NCI-H2227 (cell line): ENCODE results near the gene MMD2.

Experiments
- DNase-seq: peaks from one replicate; lab custom pipeline; 2025; ENCODE audit not compliant: unreplicated experiment; lab: John Stamatoyannopoulos, UW

Gene MMD2

DNA sequence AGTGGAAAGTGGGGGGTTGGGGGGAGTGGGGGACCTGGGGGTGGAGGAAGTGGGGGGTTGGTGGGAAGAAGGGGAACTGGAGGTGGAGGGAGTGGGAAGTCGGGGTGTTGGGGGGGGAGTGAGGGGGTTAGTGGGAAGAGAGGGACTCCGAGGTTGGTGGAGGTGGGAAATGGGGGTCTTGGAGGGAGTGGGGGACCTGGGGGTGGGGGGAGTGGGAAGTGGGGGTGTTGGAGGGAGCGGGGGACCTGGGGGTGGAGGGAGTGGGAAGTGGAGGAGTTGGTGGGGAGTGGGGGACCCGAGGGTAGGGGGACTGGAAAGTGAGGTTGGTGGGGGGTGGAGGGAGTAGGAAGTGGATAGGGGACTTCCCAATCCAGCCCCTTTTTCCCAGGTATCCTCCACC lies 906 bp upstream of the MMD2 start:
- no peak for DNase-seq

DNA sequence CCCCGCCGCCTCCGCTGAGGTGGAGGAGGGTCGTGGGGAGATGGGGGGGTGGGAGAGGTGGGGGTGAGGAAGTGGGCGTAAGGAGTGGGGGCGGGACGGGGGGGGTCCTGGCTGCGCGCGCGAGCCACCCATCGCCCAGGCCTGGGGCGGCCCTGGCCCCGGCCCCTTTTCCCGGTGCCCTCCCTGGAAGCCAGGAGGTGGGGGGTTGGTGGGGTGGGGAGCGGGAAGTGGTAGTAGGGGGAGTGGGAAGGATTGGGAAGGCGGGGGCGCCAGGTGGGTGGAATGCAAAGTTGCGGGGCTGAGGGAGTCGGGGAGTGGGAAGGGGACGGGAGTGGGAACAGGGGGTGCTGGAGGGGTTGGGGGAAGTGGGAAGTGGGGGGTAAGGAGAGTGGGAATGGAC lies 319 bp upstream of the MMD2 start:
- no peak for DNase-seq

DNA sequence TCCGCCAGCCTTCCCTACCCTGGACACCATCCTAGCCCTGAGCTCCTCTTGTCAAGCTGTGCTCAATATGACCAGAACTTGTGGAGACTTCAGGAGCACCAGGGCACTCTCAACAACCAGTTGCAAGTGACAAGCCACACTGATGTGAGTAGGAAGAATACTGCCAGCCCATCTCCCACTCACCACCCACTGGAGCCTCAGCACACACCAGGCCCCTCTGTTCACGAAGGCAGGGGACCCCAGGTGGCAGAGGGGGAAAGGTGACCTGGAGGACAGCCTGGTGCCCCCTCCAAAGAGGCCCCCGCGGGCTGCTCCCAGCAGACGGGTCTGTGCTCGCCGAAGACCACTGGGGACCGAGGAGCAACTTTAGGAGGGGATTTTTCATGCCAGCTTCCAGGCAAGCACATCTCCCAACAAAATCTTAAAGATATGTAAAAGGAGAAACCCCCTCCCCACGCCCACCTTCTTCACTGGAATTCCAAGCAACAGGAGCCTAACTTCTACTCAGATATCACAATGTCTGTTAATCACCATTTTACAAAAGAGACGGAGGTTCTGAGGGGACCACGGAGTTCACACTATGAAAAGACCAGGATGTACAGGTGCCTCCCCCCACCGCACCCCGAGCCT lies 1.0 kb downstream of the MMD2 start:
- no peak for DNase-seq

DNA sequence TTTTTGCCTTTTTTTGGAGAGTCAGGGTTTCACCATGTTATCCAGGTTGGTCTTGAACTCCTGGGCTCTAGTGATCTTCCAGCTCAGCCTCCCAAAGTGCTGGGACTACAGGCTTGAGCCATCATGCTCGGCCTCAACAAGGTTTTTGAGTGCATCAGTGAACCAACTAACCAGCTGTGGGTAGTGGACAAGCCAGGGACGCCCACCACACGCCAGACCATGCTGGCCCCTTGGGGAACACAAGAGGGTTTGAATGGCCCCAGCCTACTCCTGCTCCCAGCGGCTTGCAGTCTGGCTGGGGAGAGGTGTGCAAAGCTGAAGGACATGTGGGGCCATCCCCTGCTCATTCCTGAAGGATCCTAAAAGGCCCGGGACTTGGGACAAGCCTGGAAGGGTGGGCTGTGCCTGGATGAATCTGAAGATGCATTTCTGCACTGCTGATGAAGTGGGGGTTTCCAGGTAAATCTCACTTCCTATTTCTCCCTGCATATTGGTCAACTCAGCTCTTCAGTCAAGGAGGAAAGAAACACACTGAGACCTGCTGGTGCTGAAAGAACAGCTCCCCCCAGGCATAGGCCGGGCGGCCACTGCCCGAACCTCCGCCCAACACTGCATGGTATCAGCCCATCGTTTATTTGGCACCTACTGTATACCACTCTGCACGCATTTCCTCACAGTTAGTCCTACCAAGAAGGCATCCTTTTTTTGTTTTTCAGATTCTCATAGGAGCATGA lies 6.9 kb downstream of the MMD2 start:
- no peak for DNase-seq

DNA sequence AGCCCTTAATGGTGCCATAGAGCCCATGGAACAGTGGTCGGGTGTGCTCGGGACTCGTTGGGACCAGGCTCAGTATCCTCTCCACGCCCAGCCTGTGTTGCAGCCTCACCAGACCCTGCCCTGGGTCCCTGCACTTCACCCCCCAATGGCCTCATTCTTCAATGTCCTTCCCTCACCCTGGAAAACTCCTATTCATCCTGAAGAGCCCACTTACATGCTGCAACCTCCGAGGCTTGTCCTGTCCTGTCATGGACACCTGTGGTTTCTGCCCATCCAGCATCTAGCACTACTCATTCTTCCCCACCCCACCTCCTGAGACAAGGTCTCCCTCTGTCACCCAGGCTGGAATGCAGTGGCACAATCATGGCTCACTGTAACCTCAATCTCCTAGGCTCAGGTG lies 7.7 kb downstream of the MMD2 start:
- no peak for DNase-seq

DNA sequence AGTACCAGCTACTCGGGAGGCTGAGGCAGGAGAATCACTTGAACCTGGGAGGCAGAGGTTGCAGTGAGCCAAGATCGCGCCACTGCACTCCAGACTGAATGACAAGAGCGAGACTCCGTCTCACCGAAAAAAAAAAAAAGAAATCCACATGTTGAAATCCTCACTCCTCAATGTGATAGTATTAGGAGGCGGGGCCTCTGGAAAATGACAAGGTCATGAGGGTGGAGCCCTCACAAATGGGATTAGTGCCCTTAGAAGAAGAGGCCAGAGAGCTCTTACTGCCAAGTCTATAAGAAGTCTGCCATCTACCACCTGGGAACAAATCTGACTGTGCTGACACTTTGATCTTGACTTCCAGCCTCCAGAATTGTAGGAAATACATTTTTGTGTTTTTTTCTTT lies 10.6 kb downstream of the MMD2 start:
- no peak for DNase-seq

DNA sequence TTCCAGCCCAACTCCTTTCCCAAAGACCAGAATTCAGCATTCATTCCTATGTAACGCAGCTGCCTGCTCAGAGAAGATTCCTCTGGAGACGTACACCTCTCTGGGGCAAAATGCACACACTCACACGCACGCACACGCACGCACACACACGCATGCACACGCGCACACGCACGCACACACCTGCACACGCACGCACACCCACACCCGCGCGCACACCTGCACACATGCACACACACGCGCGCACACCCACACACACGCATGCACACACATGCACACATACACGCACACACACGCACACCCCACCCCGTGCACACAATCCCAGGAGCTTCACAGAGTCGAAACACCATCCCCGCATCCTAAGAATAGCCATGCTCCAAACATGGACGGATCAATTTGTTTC lies 13.0 kb downstream of the MMD2 start:
- no peak for DNase-seq

DNA sequence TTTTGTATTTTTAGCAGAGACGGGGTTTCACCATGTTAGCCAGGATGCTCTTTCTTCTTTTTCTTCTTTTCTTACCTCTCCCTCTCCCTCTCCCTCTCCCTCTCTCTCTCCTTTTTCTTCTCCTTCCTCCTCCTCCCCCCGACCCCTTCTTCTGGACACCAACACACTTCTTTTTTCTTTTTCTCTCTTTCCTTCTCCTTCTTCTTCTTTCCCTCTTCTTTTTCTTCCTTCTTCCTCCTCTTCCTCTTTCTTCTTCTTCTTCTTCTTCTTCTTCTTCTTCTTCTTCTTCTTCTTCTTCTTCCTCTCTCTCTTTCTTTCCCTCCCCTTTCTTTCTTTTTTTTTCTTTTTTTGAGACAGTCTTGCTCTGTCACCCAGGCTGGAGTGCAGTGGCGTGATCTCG lies 14.0 kb downstream of the MMD2 start:
- DNase-seq = no peak

DNA sequence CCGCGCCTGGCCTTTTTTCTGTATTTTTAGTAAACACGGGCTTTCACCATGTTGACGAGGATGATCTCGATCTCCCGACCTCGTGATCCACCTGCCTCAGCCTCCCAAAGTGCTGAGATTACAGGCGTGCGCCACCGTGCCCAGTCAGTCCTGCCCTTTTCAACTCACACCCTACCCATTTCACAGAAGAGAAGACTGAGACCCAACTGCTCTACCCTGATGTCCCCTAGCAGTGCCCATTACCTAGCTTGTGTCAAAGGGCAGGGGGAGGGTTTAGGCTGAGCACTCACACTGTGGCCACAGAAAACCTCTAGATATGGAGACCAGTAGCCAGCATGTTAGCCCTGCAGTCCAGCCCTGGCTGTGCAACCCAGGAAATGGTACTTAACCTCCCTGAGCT lies 15.7 kb downstream of the MMD2 start:
- DNase-seq = no peak

DNA sequence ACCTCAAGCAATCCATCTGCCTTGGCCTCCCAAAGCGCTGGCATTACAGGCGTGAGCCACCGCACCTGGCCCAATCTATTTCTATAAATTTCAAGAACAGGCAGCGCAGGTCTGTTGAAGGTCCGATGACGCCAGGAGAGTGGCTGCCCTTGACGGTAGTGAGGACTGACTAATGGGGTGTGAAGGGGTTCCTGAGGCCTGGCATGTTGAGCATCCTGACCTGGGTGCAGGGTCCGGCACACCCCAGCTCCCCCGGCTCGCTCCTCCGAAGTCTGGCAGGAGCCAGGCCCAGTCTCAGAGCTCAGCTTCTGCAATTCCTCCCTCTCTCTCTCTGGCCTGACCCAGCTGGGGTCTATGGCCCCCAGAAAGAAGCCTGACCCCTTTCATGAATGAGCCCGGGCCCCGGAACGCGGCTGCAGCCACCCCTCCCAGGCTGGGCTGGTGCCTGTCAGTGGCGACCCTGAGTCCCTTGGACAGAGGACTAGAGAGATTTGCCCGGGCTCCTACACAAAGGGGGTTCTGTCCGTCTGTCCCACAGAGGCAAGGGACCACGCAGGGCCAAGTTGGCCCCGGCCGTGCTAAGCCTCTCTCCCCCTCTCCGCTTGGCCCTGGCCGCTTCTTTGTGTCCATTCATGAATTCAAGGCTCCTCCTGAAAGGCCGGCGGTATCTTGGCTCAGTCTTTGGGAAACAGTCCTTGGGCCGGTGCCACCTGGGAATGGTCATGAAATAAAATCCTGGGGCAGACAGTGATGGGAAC lies 18.8 kb downstream of the MMD2 start:
- DNase-seq = no peak

DNA sequence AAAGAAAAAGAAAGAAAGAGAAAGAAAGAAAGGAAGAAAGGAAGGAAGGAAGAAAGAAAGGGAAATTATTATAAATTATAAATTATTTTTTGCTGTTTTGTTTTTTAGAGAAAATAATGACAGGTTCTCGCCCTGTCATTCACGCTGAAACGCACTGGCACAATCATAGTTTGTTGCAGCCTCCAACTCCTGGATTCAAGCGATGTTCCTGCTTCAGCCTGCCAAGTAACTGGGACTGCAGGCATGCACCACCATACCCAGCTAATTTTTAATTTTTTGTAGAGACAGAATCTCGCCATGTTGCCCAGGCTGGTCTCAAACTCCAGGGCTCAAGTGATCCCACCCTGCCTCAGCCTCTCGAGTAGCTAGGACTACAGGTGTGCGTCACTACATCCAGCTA lies 21.6 kb downstream of the MMD2 start:
- no peak for DNase-seq

DNA sequence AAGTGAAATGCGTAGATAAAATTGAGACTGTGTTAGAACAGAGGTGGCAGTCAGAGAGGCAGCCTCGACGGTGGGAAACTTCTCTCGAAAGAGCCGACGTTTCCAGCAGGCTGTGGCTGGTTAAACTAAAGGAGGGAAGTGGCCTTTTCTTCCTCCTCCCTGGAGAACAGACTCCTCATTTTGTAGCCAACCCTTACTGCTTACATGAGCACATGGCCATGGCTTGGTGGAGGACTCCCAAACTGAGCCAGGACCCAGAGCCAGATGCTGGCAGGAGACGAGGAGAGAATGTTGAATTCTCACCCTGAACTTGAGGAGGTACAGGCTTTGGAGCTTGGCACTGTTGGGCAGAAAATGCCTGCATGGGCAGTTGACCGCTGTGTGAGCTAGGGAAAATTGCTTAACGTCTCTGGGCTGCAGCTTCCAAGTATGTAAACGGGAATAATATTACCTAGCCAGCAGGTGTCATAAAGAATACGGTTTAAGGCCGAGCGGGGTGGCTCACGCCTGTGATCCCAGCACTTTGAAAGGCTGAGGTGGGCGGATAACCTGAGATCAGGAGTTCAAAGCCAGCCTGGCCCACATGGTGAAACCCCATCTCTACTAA lies 24.5 kb downstream of the MMD2 start:
- DNase-seq = no peak

DNA sequence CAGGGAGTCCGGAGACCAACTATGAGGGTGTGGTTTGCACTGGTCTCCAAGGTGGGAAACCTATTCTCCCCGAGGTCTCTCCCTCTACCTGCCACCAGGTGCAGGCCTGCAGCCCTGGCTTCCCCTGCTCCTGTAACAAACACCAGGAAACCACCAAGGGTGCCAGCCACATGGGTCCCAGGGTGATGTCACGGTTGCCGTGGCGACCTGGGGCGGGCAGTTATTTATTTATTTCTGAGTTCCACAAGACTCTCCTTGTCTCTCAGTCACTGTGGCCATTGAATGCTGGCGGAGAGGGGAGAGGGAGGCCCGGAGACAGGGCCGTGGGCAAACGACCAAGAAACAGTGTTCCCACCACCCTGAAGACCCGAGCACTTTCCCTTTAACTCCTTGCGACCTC lies 27.0 kb downstream of the MMD2 start:
- peak; percentile 38 for DNase-seq

DNA sequence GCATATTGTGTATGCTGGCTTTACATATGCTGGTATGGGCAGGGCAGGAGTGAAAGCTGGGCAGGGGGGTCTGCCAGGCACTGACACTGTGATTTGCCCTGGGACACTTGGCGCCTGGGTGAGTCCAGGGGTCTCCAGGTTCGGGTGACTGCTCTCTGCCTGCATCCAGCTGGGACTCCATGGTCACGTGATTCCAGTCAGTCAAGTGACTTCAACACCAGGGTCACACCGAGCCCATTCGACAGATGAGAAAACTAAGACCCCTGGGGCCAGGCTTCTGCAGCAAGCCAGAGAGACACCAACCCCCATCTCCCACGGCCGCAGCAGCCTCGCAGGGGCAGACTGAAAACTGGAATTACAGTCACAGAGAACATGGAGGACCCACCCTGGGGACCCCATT lies 30.0 kb downstream of the MMD2 start:
- no peak for DNase-seq

DNA sequence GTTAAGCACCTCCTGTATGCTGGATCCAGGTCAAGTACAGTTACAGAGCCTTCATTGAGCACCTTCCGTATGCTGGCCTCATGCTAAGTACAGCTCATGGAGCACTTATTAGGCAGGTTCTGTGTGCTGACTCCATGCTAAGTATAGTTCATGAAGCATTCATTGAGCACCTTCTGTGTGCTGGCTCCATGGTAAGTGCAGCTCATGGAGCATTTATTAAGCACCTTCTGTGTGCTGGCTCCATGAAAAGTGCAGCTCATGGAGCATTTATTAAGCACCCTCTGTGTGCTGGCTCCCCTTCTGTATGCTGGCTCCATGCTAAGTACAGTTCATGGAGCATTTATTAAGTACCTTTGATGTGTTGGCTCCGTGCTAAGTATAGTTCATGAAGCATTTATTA lies 30.5 kb downstream of the MMD2 start:
- DNase-seq = no peak

DNA sequence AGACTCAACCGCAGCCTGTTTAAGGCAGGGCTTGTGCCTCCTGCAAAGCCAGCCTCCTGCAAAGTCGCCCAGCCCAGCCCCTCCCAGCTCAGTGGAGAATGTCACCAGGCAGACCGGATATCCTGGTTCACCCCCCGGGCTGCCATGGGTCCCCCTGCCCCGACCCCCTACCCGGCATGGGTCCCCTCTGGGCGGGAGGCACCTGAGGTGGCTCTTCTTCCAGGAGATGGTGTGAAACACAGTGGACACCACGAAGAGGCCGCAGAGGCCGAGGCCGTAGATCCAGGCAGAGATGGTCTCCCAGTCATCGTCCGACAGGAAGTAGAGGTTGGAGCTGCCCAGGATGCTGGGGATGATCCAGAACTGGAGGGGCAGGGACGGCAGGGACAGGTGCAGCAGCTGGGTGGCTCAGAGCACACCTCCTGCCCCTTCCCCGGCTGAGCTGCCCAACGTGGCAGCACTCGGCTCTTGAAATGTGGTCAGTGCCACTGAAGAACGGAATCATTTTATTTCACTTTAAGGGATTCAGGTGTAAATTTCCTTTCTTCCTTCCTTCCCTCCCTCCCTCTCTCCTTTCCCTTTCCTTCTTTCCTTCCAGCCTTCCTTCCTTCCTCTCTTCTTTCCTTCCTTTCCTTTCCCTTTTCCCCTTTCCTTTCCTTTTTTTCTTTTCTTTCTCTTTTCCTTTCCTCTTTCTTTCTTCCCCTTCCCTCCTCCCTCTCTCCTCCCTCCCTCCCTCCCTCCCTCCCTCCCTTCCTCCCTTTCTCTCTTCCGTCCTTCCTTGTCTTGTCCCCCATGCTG lies 38.8 kb downstream of the MMD2 start:
- DNase-seq = no peak

DNA sequence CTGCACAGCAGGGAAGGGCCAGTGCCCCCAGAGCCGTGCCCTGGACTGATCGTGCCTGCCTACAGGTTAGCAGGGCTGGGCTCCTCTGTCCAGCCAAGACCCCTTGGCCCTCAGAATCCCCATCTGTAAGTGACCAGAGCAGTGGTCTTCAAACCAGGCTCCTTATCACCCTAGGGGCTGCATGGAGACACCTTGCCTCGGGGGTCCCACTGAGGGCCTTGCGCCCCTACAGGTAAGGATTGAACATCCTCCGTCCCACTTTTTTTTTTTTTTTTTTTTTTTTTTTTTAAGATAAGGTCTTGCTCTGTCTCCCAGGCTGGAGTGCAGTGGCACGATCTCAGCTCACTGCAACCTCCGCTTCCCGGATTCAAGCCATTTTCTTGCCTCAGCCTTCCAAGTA lies 42.9 kb downstream of the MMD2 start:
- DNase-seq = no peak

DNA sequence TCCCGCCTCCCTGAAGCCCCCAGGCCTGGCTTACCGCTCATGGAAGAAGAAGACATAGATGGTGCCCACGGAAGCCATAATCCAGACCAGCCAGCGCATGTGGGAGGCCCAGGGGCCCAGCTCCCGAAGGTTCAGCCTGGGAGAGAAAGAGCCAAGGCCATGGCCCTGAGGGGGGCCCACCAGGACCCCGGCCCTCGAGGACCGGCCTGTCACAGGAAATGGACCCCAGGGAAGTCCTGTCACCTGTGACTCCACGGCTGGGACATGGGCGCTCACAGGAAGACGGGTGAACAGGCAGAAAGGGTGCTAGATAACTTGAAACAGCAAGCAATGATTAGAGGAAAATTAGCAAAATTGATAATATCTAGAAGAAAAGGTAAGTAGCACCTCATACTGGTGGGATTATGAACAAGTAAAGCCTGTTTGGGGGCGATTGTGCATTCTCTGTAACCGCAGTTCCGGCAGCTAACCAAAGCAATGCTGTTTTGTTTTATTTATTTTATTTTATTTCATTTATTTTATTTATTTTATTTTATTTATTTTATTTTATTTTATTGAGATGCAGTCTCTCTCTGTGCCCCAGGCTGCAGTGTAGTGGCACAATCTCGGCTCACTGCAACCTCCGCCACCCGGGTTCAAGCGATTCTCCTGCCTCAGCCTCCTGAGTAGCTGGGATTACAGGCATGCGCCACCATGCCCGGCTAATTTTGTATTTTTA lies 47.7 kb downstream of the MMD2 start:
- no peak for DNase-seq

DNA sequence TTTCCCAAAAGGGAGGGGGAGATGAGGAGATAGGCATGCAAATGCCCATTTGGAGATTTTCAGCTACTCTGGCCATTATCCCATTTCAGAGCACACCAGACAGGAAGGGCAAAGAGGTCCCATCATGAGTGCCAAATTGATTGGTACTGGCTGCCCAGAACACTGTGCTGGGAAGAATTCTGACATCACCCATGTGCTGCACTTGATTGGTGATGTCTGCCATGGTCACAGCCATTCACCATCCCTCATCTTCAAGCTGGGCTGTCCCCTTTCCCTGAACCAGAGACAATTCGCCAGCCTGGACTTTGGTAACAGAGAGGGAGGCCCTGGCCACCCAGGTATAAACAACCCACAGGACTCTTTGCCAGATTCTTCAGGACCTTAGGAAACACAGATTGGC lies 52.3 kb downstream of the MMD2 start:
- DNase-seq = no peak

DNA sequence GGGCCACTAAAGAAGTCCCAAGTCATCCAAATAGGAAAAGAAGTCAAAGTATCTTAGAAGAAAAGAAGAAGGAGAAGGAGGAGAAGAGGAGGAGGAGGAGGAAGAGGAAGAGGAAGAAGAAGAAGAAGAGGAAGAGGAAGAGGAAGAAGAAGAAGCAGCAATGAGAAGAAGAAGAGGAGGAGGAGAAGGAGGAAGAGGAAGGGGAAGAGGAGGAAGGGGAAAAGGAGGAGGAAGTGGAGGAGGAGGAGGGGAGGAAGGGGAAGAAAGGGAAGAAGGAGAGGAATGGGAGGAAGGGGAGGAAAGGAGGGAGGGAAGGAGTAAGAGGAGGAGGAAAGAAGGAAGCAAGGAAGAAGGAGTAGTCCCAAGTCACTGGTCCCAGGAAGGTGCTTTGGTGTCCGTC lies 53.8 kb downstream of the MMD2 start:
- DNase-seq = no peak

DNA sequence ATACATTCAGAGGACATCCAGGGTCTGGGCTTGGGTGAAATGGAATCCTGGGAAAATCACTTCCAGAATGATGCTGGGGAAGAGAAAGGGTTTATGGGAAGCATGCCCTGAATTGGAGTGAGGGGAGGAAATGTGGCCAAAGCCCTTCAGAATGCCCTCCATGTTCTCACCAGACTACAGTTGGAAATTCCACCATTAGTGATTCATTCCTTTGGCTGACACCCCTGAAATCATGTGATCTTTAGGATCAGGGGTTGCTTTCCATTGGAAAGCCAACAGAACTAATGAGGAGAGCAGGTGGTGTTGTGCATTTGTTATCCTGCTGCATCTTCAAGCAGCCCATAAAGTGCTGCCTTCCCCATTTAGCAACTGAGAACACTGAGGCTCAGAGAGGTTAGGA lies 54.6 kb downstream of the MMD2 start:
- DNase-seq = no peak
